K562 (cell line): ENCODE measurements around the gene RBFA. TPM values are rescaled to one million over a fixed set of nuclear protein-coding genes. Genes with fewer than 3 reads are reported as not detected.

Experiments used
- HDAC2 ChIP-seq: fragments of 450-650 bp; IDR thresholded peaks from 2 replicates; pipeline ENCODE4 v1.6.1; 2016; ENCODE audit warnings: mild to moderate bottlenecking
- HDAC8 ChIP-seq: fragments of 450-650 bp; IDR thresholded peaks from 2 replicates; pipeline ENCODE4 v1.6.1; 2016; ENCODE audit warnings: mild to moderate bottlenecking, missing genetic modification characterization, moderate library complexity, missing compliant biosample characterization
- HNRNPL ChIP-seq: fragments of 200-400 bp; formaldehyde crosslinking; IDR thresholded peaks from 2 replicates; pipeline ENCODE4 v1.6.1; 2017; ENCODE audit warnings: low read depth, mild to moderate bottlenecking, low read length
- MIER1 ChIP-seq: fragments of 450-650 bp; IDR thresholded peaks from 2 replicates; pipeline ENCODE4 v1.6.1; 2016; ENCODE audit warnings: antibody characterized with exemption, mild to moderate bottlenecking, low read depth
- NR2C2 ChIP-seq, 2 experiments: fragments of 200-800 bp in 1 of 2; sonication (Bioruptor generic) in 1 of 2; sonication (generic) in 1 of 2; formaldehyde crosslinking in 1 of 2; IDR thresholded peaks; 2 replicates each; pipeline versions ENCODE4 v1.6.1 to v1.8.0; 2016 to 2022; ENCODE audit warnings: mild to moderate bottlenecking in 1 of 2, missing compliant biosample characterization in 1 of 2, missing genetic modification characterization in 1 of 2, missing genetic modification reagents in 1 of 2
- PPARD ChIP-seq: fragments of 250-450 bp; sonication (Bioruptor Pico); IDR thresholded peaks from 2 replicates; pipeline ENCODE4 v1.8.0; 2022; ENCODE audit warnings: inconsistent platforms, mild to moderate bottlenecking, moderate library complexity
- SREBF1 ChIP-seq: fragments of 150-350 bp; IDR thresholded peaks from 2 replicates; pipeline ENCODE4 v1.6.1; 2014; ENCODE audit warnings: antibody characterized with exemption, low read depth, low read length, borderline replicate concordance
- ZNF175 ChIP-seq: fragments of 200-800 bp; sonication (Bioruptor generic); IDR thresholded peaks from 2 replicates; pipeline ENCODE4 v1.6.1; 2016; ENCODE audit warnings: low read depth, mild to moderate bottlenecking, missing genetic modification characterization, missing compliant biosample characterization
- ZNF583 ChIP-seq: fragments of 250-450 bp; sonication (Bioruptor Pico); IDR thresholded peaks from 2 replicates; pipeline ENCODE4 v1.4.0; 2020
- polyA plus RNA-seq, 8 experiments: library from polyadenylated mRNA; depleted of rRNA in 4 of 8; stranded (reverse) in 5 of 8; unstranded in 3 of 8; fragments of >200 nt; fragmentation: Nextera tagmentation in 2 of 8; fragmentation: Illumina TruSeq in 1 of 8; extraction: Ambion mirVana in 2 of 8; extraction: Trizol in 1 of 8; gene quantifications; 2 replicates each; pipeline versions ENCODE4 v1.2.1 to v1.2.3, GENCODE V29; 2011 to 2014; ENCODE audit warnings: inconsistent platforms in 1 of 8, missing spikeins in 1 of 8
- total RNA-seq, 7 experiments: library from RNA; depleted of rRNA in 6 of 7; stranded (reverse); fragments of >200 nt in 6 of 7; fragmentation: Illumina TruSeq in 2 of 7; extraction: Trizol in 2 of 7; gene quantifications; 2 replicates each; pipeline versions ENCODE4 v1.2.1 to v1.2.3, GENCODE V29; 2011 to 2021; ENCODE audit warnings: low replicate concordance in 1 of 7
- TF ChIP-seq, protein P1 (sequence below): fragments of 450-650 bp; formaldehyde crosslinking; IDR thresholded peaks from 2 replicates; pipeline ENCODE4 v1.4.0; 2020; ENCODE audit warnings: mild to moderate bottlenecking, moderate library complexity
- TF ChIP-seq, protein P2 (sequence below), 2 experiments: fragments of 450-650 bp in 1 of 2; sonication (generic) in 1 of 2; formaldehyde crosslinking in 1 of 2; IDR thresholded peaks; 2 replicates each; pipeline versions ENCODE4 v1.7.1 to v1.9.0; 2016 to 2022; ENCODE audit warnings: inconsistent platforms in 1 of 2, mild to moderate bottlenecking in 1 of 2, missing genetic modification reagents in 1 of 2
- TF ChIP-seq, protein P3 (sequence below): IDR thresholded peaks from 2 replicates; pipeline ENCODE4 v1.6.1; 2011; ENCODE audit not compliant: insufficient read length; ENCODE audit errors: extremely low read depth
- TF ChIP-seq, protein P4 (sequence below): fragments of 450-650 bp; IDR thresholded peaks from 2 replicates; pipeline ENCODE4 v1.6.1; 2014; ENCODE audit warnings: low read depth, mild to moderate bottlenecking, moderate library complexity, borderline replicate concordance

RBFA gene
- total and polyA plus RNA-seq, 9 of the 15 experiments (the other 6 are each of a cell fraction or from before 2014, with no cell fraction given): 3.4 to 41.9 (median 25.8) TPM

DNA sequence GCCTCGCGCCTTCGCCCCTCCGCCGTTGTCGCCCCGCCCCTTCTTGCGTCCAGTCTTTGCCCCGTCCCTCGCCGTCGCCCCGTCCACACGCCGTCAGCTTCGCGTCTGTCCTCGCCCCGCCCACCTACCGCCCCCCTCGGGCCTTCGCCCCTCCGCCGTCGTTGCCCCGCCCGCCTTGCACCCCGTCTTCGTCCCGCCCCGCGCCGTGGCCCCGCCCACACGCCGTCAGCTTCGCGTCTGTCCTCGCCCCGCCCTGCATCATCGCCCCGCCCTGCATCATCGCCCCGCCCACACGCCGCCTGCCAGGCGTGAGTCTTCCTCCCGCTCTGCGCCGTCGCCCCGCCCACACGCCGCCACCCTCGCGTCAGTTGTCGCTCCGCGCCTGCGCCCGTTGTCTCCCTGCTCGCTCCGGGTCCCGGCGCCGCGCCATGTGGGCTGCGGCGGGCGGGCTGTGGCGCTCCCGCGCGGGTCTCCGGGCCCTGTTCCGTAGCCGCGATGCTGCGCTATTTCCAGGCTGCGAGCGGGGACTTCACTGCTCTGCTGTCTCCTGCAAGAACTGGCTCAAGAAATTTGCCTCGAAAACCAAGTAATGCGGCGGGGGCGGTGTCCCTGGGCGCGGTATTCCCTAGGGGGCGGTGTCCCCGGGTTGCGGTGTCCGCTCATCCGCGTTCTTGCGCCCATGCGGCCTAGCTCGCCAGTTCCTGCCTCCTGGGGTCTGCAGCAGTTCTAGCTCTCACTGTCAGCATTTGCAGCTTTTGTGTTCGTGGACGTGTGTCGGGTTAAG lies at the start of gene RBFA (continued):
- TF ChIP-seq, protein P1, sequence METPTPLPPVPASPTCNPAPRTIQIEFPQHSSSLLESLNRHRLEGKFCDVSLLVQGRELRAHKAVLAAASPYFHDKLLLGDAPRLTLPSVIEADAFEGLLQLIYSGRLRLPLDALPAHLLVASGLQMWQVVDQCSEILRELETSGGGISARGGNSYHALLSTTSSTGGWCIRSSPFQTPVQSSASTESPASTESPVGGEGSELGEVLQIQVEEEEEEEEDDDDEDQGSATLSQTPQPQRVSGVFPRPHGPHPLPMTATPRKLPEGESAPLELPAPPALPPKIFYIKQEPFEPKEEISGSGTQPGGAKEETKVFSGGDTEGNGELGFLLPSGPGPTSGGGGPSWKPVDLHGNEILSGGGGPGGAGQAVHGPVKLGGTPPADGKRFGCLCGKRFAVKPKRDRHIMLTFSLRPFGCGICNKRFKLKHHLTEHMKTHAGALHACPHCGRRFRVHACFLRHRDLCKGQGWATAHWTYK: no peak
- no peak for TF ChIP-seq HNRNPL
- TF ChIP-seq, protein P2, sequence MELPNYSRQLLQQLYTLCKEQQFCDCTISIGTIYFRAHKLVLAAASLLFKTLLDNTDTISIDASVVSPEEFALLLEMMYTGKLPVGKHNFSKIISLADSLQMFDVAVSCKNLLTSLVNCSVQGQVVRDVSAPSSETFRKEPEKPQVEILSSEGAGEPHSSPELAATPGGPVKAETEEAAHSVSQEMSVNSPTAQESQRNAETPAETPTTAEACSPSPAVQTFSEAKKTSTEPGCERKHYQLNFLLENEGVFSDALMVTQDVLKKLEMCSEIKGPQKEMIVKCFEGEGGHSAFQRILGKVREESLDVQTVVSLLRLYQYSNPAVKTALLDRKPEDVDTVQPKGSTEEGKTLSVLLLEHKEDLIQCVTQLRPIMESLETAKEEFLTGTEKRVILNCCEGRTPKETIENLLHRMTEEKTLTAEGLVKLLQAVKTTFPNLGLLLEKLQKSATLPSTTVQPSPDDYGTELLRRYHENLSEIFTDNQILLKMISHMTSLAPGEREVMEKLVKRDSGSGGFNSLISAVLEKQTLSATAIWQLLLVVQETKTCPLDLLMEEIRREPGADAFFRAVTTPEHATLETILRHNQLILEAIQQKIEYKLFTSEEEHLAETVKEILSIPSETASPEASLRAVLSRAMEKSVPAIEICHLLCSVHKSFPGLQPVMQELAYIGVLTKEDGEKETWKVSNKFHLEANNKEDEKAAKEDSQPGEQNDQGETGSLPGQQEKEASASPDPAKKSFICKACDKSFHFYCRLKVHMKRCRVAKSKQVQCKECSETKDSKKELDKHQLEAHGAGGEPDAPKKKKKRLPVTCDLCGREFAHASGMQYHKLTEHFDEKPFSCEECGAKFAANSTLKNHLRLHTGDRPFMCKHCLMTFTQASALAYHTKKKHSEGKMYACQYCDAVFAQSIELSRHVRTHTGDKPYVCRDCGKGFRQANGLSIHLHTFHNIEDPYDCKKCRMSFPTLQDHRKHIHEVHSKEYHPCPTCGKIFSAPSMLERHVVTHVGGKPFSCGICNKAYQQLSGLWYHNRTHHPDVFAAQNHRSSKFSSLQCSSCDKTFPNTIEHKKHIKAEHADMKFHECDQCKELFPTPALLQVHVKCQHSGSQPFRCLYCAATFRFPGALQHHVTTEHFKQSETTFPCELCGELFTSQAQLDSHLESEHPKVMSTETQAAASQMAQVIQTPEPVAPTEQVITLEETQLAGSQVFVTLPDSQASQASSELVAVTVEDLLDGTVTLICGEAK (IDR thresholded peaks at IDR 0.05): 0 out of 2 replicates have a peak, but pooled peaks have one; percentile 21
- TF ChIP-seq, protein P2 (CRISPR knock-in tag; IDR thresholded peaks at IDR 0.05): no peak
- TF ChIP-seq HDAC2: peak; percentile 76
- TF ChIP-seq, protein P3, sequence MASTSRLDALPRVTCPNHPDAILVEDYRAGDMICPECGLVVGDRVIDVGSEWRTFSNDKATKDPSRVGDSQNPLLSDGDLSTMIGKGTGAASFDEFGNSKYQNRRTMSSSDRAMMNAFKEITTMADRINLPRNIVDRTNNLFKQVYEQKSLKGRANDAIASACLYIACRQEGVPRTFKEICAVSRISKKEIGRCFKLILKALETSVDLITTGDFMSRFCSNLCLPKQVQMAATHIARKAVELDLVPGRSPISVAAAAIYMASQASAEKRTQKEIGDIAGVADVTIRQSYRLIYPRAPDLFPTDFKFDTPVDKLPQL: no peak
- TF ChIP-seq MIER1: no peak
- TF ChIP-seq, protein P4, sequence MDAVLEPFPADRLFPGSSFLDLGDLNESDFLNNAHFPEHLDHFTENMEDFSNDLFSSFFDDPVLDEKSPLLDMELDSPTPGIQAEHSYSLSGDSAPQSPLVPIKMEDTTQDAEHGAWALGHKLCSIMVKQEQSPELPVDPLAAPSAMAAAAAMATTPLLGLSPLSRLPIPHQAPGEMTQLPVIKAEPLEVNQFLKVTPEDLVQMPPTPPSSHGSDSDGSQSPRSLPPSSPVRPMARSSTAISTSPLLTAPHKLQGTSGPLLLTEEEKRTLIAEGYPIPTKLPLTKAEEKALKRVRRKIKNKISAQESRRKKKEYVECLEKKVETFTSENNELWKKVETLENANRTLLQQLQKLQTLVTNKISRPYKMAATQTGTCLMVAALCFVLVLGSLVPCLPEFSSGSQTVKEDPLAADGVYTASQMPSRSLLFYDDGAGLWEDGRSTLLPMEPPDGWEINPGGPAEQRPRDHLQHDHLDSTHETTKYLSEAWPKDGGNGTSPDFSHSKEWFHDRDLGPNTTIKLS: 0 out of 2 replicates have a peak, but pooled peaks have one; percentile 43
- no peak for TF ChIP-seq ZNF583 (CRISPR knock-in tag)
- TF ChIP-seq SREBF1: no peak
- TF ChIP-seq ZNF175 (CRISPR knock-in tag): no peak
- no peak for TF ChIP-seq HDAC8 (tag)
- TF ChIP-seq NR2C2 (CRISPR knock-in tag; IDR thresholded peaks at IDR 0.05): no peak
- no peak for TF ChIP-seq NR2C2 (tag; IDR thresholded peaks at IDR 0.05)
- no peak for TF ChIP-seq PPARD (CRISPR knock-in tag)
